GM23338 (cell line): ENCODE results near the gene OPRM1. TPM values are rescaled to one million over a fixed set of nuclear protein-coding genes. Genes with fewer than 3 reads are reported as not detected.

ENCODE experiments used
- ATAC-seq: fragments of 200-7000 bp; cut with Tn5 transposase; 3 replicates; pipeline ENCODE4 v1.9.1; 2020
- DNase-seq: peaks from one replicate; pipeline ENCODE4 v3.0.0-alpha.2; 2015; ENCODE audit warnings: low spot score
- H2AFZ ChIP-seq: fragments of 200-600 bp; sonication (generic); 2 replicates; pipeline ENCODE4 v1.8.0; 2016; ENCODE audit warnings: antibody characterized with exemption, mild to moderate bottlenecking, moderate library complexity
- H3F3A ChIP-seq: fragments of 200-600 bp; sonication (generic); replicated peaks from 2 replicates; pipeline ENCODE4 v1.8.0; 2017; ENCODE audit warnings: antibody characterized with exemption, mixed run types, low read depth
- H3K27ac ChIP-seq: fragments of 200-600 bp; sonication (generic); 2 replicates; pipeline ENCODE4 v1.6.1; 2016; ENCODE audit warnings: low read depth
- H3K27me3 ChIP-seq: fragments of 200-600 bp; sonication (generic); 2 replicates; pipeline ENCODE4 v1.8.0; 2016; ENCODE audit warnings: mild to moderate bottlenecking, mixed run types, moderate library complexity; ENCODE audit not compliant: insufficient read depth
- H3K36me3 ChIP-seq: fragments of 200-600 bp; sonication (generic); 2 replicates; pipeline ENCODE4 v1.8.0; 2016; ENCODE audit warnings: mild to moderate bottlenecking; ENCODE audit not compliant: insufficient read depth
- H3K4me1 ChIP-seq: fragments of 200-600 bp; sonication (generic); 2 replicates; pipeline ENCODE4 v1.8.0; 2016; ENCODE audit warnings: mild to moderate bottlenecking, moderate library complexity; ENCODE audit not compliant: insufficient read depth
- H3K4me2 ChIP-seq: fragments of 200-600 bp; sonication (generic); 2 replicates; pipeline ENCODE4 v1.7.1; 2017; ENCODE audit warnings: mixed run types
- H3K4me3 ChIP-seq: fragments of 200-600 bp; sonication (generic); 2 replicates; pipeline ENCODE4 v1.6.1; 2016; ENCODE audit warnings: mixed run types
- H3K79me2 ChIP-seq: fragments of 200-600 bp; sonication (generic); replicated peaks from 2 replicates; pipeline ENCODE4 v1.8.0; 2017; ENCODE audit warnings: mild to moderate bottlenecking; ENCODE audit not compliant: insufficient read depth
- H3K9me2 ChIP-seq: fragments of 200-600 bp; sonication (generic); 2 replicates; pipeline ENCODE4 v1.8.0; 2017; ENCODE audit not compliant: insufficient read depth
- H4K20me1 ChIP-seq: fragments of 200-600 bp; sonication (generic); replicated peaks from 2 replicates; pipeline ENCODE4 v1.8.0; 2017; ENCODE audit warnings: mild to moderate bottlenecking; ENCODE audit not compliant: insufficient read depth
- H3K27ac Mint-ChIP-seq: 2 replicates; pipeline ENCODE4 v1.8.0; 2020; ENCODE audit warnings: inconsistent platforms, mild to moderate bottlenecking, moderate library complexity, mixed read lengths
- H3K27me3 Mint-ChIP-seq: 3 replicates; pipeline ENCODE4 v1.8.0; 2022; ENCODE audit warnings: low read depth, mild to moderate bottlenecking, moderate library complexity, mixed read lengths, inconsistent platforms; ENCODE audit not compliant: insufficient read depth, poor library complexity
- H3K36me3 Mint-ChIP-seq: 3 replicates; pipeline ENCODE4 v1.8.0; 2021; ENCODE audit warnings: low read depth, mild to moderate bottlenecking, inconsistent platforms, moderate library complexity, mixed read lengths
- H3K4me1 Mint-ChIP-seq: 3 replicates; pipeline ENCODE4 v1.8.0; 2020; ENCODE audit warnings: mild to moderate bottlenecking, inconsistent platforms, mixed read lengths
- H3K4me3 Mint-ChIP-seq: 3 replicates; pipeline ENCODE4 v1.8.0; 2021; ENCODE audit warnings: moderate library complexity, mild to moderate bottlenecking, inconsistent platforms, mixed read lengths
- H3K9me3 Mint-ChIP-seq: 3 replicates; pipeline ENCODE4 v1.8.0; 2020; ENCODE audit warnings: moderate library complexity, mild to moderate bottlenecking, inconsistent platforms, mixed read lengths
- CREB1 ChIP-seq: fragments of 250-450 bp; sonication (Bioruptor Pico); IDR thresholded peaks from 2 replicates; pipeline ENCODE4 v1.5.0; 2020; ENCODE audit warnings: low read depth, mild to moderate bottlenecking, moderate library complexity
- EZH2 ChIP-seq: fragments of 200-600 bp; sonication (generic); IDR thresholded peaks from one replicate; pipeline ENCODE4 v1.8.0; 2017; ENCODE audit warnings: antibody characterized with exemption, mild to moderate bottlenecking, low read depth; ENCODE audit not compliant: unreplicated experiment
- EZH2phosphoT487 ChIP-seq: fragments of 200-600 bp; sonication (generic); IDR thresholded peaks from one replicate; pipeline ENCODE4 v1.8.1; 2018; ENCODE audit warnings: antibody characterized with exemption; ENCODE audit not compliant: unreplicated experiment
- JUNB ChIP-seq: IDR thresholded peaks from one replicate; pipeline ENCODE4 v1.6.1; 2016; ENCODE audit warnings: antibody characterized with exemption; ENCODE audit not compliant: unreplicated experiment
- NANOG ChIP-seq: IDR thresholded peaks from 2 replicates; pipeline ENCODE4 v1.6.1; 2016; ENCODE audit warnings: antibody characterized with exemption, borderline replicate concordance
- POLR2AphosphoS5 ChIP-seq: IDR thresholded peaks from 2 replicates; pipeline ENCODE4 v1.6.1; 2016; ENCODE audit warnings: antibody characterized with exemption, low read depth
- STAT1 ChIP-seq: IDR thresholded peaks from one replicate; pipeline ENCODE4 v1.6.1; 2016; ENCODE audit warnings: antibody characterized with exemption; ENCODE audit not compliant: unreplicated experiment
- ZNF114 ChIP-seq: fragments of 250-450 bp; sonication (Bioruptor Pico); IDR thresholded peaks from 2 replicates; pipeline ENCODE4 v1.5.0; 2020; ENCODE audit warnings: mild to moderate bottlenecking, moderate library complexity
- ZNF331 ChIP-seq: fragments of 250-450 bp; sonication (Bioruptor Pico); IDR thresholded peaks from 2 replicates; pipeline ENCODE4 v1.5.0; 2020; ENCODE audit warnings: low read depth, mild to moderate bottlenecking, moderate library complexity
- polyA plus RNA-seq: library from polyadenylated mRNA; unstranded; fragments of >200 nt; fragmentation: Nextera tagmentation; extraction: Ambion mirVana; gene quantifications from 2 replicates; pipeline ENCODE4 v1.2.1, GENCODE V29; 2016
- total RNA-seq: library from RNA; depleted of rRNA; stranded (reverse); fragments of >200 nt; shearing (Covaris generic); gene quantifications from 2 replicates; pipeline ENCODE4 v1.2.3, GENCODE V29; 2014
- TF ChIP-seq, protein P1 (sequence below), 2 experiments: fragments of 200-600 bp in 1 of 2; sonication (generic) in 1 of 2; conservative IDR thresholded peaks; 2 replicates each; pipeline versions ENCODE4 v1.5.1 to v1.6.1; 2016 to 2017; ENCODE audit warnings: antibody characterized with exemption in 2 of 2, low read depth in 2 of 2, mild to moderate bottlenecking in 2 of 2, moderate library complexity in 1 of 2
- TF ChIP-seq, protein P2 (sequence below): IDR thresholded peaks from one replicate; pipeline ENCODE4 v1.6.1; 2018; ENCODE audit warnings: antibody characterized with exemption; ENCODE audit not compliant: unreplicated experiment

The OPRM1 gene
- total and polyA plus RNA-seq, 2 experiments from 2014 or later, result 0.52 TPM; not detected in 1

DNA sequence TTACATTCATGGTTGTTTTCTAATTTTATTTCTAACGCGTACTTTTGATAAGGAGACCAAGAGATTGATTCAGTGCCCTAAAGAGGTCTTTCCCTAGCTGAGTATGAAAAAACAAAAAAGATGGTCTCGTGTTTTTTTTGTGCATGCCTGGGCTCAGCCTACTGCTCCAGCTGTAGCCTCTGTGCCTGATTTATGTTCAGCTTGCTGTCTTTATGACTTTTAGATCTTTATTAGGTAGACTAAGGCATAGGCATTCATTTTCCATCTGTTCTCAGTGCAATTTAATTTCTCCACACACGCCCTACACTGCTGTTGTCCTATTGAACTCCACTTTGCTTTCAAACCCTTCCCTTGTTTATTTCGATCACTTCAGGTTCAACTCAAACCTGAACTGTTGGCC is 56.5 kb downstream of the OPRM1 start (continued):
- TF ChIP-seq, protein P1, sequence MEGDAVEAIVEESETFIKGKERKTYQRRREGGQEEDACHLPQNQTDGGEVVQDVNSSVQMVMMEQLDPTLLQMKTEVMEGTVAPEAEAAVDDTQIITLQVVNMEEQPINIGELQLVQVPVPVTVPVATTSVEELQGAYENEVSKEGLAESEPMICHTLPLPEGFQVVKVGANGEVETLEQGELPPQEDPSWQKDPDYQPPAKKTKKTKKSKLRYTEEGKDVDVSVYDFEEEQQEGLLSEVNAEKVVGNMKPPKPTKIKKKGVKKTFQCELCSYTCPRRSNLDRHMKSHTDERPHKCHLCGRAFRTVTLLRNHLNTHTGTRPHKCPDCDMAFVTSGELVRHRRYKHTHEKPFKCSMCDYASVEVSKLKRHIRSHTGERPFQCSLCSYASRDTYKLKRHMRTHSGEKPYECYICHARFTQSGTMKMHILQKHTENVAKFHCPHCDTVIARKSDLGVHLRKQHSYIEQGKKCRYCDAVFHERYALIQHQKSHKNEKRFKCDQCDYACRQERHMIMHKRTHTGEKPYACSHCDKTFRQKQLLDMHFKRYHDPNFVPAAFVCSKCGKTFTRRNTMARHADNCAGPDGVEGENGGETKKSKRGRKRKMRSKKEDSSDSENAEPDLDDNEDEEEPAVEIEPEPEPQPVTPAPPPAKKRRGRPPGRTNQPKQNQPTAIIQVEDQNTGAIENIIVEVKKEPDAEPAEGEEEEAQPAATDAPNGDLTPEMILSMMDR (conservative IDR thresholded peaks at IDR 0.05; ENCODE audit: low read depth in 2 of 2), result no peak
- no peak for TF ChIP-seq CREB1 (CRISPR knock-in tag)
- TF ChIP-seq STAT1, result no peak
- TF ChIP-seq EZH2phosphoT487, result no peak
- TF ChIP-seq JUNB, result no peak

DNA sequence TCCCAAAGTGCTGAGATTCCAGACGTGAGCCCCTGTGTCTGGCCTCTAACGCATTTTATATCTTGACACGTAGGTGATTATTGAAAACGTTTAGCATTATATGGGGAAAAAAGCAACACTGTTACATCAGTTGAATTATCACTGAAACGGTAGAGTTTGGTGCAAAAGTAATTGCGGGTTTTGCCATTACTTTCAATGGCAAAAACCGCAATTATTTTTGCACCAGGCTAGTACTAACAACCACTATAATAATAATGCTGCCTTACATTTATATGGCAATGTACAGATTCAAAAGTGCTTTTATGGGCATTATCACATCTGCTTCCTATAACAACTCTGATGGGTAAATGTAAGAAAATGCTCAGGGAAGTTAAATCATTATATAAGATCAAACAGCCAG is 57.3 kb downstream of the OPRM1 start:
- H3K4me1 ChIP-seq, result no peaks in the 10 kb centered on the region
- no peak overlapping the region for H2AFZ ChIP-seq
- TF ChIP-seq ZNF331 (no peak), EZH2 (no peak), STAT1 (no peak), POLR2AphosphoS5 (no peak), NANOG (no peak), JUNB (no peak)
- Mint-ChIP-seq H3K4me3 (no peak overlapping the region), H3K27me3 (no peaks in the 10 kb centered on the region), H3K36me3 (no peaks in the 10 kb centered on the region; the same call in 2 of the 3 replicates), H3K4me1 (no peaks in the 10 kb centered on the region), H3K27ac (no peak overlapping the region; the same call in 1 of the 2 replicates), H3K9me3 (no peaks in the 10 kb centered on the region; the same call in 1 of the 3 replicates)
- no peaks in the 10 kb centered on the region for H3K79me2 ChIP-seq
- H4K20me1 ChIP-seq, result no peaks in the 10 kb centered on the region; the same call in 1 of the 2 replicates
- H3K9me2 ChIP-seq, result 0 out of 2 replicates have a peak, but pooled peaks cover under 1% of the 10 kb centered on the region
- no peak overlapping the region for H3K27ac ChIP-seq
- H3K27me3 ChIP-seq, result no peaks in the 10 kb centered on the region
- H3F3A ChIP-seq, result no peaks in the 10 kb centered on the region
- no peak for DNase-seq
- ATAC-seq, result no peak
- no peaks in the 10 kb centered on the region for H3K36me3 ChIP-seq
- H3K4me3 ChIP-seq, result no peak overlapping the region
- H3K4me2 ChIP-seq, result no peak overlapping the region

DNA sequence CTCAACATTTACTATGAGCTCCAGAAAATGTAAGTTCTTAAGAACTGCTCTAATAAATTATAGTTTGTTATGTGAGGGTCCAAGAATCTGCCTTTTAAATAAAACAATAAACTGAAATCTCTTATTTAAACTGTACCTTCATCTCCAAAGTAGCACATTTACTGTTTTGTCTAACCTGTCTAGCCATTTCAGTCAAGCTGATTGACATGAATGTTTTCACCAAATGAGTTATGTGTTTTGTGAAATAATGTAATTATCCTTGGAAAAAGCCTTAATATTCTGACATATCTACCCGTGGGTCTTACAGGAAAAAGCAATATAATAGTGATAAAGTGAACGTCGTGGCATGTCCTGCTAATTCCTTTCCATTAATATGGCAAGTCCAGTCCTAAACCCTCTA is 57.8 kb downstream of the OPRM1 start:
- Mint-ChIP-seq H3K4me1 (no peaks in the 10 kb centered on the region), H3K9me3 (no peaks in the 10 kb centered on the region; the same call in 1 of the 3 replicates), H3K4me3 (no peak overlapping the region), H3K36me3 (no peaks in the 10 kb centered on the region; the same call in 2 of the 3 replicates), H3K27ac (no peak overlapping the region; the same call in 1 of the 2 replicates), H3K27me3 (no peaks in the 10 kb centered on the region)
- Histone ChIP-seq H3K4me2 (no peak overlapping the region), H3F3A (no peaks in the 10 kb centered on the region), H3K27me3 (no peaks in the 10 kb centered on the region), H3K27ac (no peak overlapping the region), H3K36me3 (no peaks in the 10 kb centered on the region), H4K20me1 (no peaks in the 10 kb centered on the region; the same call in 1 of the 2 replicates), H3K9me2 (no peaks in the 10 kb centered on the region), H3K79me2 (no peaks in the 10 kb centered on the region), H3K4me3 (no peak overlapping the region), H2AFZ (no peak overlapping the region), H3K4me1 (no peaks in the 10 kb centered on the region)
- no peak for ATAC-seq
- DNase-seq, result no peak
- TF ChIP-seq NANOG (no peak), POLR2AphosphoS5 (no peak), ZNF114 (CRISPR knock-in tag) (no peak)
- TF ChIP-seq, protein P2, sequence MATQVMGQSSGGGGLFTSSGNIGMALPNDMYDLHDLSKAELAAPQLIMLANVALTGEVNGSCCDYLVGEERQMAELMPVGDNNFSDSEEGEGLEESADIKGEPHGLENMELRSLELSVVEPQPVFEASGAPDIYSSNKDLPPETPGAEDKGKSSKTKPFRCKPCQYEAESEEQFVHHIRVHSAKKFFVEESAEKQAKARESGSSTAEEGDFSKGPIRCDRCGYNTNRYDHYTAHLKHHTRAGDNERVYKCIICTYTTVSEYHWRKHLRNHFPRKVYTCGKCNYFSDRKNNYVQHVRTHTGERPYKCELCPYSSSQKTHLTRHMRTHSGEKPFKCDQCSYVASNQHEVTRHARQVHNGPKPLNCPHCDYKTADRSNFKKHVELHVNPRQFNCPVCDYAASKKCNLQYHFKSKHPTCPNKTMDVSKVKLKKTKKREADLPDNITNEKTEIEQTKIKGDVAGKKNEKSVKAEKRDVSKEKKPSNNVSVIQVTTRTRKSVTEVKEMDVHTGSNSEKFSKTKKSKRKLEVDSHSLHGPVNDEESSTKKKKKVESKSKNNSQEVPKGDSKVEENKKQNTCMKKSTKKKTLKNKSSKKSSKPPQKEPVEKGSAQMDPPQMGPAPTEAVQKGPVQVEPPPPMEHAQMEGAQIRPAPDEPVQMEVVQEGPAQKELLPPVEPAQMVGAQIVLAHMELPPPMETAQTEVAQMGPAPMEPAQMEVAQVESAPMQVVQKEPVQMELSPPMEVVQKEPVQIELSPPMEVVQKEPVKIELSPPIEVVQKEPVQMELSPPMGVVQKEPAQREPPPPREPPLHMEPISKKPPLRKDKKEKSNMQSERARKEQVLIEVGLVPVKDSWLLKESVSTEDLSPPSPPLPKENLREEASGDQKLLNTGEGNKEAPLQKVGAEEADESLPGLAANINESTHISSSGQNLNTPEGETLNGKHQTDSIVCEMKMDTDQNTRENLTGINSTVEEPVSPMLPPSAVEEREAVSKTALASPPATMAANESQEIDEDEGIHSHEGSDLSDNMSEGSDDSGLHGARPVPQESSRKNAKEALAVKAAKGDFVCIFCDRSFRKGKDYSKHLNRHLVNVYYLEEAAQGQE, result no peak
